ENCODE results near the gene IGSF10.

DNA sequence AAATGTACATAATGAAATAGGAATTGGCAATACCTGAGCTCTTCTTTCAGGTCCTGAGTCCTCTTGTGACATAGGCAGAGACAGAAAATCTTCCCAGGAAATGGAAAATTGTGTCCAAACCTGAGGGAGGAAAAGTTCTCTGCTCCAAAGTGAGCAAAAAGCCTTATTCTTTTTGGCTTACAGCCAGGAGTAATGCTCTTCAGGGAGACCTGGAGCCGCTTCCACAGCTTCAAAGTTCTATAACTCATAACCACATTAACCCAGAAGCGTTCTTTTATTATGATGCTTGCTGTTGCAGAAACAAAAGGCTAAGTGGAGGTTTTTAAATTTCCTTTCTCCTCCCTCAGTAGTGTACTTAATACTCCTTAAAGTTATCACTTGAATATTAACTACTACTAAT, 633 bp downstream of the IGSF10 start:
- TF ChIP-seq, protein P1, sequence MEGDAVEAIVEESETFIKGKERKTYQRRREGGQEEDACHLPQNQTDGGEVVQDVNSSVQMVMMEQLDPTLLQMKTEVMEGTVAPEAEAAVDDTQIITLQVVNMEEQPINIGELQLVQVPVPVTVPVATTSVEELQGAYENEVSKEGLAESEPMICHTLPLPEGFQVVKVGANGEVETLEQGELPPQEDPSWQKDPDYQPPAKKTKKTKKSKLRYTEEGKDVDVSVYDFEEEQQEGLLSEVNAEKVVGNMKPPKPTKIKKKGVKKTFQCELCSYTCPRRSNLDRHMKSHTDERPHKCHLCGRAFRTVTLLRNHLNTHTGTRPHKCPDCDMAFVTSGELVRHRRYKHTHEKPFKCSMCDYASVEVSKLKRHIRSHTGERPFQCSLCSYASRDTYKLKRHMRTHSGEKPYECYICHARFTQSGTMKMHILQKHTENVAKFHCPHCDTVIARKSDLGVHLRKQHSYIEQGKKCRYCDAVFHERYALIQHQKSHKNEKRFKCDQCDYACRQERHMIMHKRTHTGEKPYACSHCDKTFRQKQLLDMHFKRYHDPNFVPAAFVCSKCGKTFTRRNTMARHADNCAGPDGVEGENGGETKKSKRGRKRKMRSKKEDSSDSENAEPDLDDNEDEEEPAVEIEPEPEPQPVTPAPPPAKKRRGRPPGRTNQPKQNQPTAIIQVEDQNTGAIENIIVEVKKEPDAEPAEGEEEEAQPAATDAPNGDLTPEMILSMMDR (IDR thresholded peaks at IDR 0.05): no peak
- TF ChIP-seq POLR2A (IDR thresholded peaks at IDR 0.05): no peak

Measured in uterus (tissue), 2 donors.